Measurements from ENCODE around the gene CASD1.

CASD1 gene

DNA sequence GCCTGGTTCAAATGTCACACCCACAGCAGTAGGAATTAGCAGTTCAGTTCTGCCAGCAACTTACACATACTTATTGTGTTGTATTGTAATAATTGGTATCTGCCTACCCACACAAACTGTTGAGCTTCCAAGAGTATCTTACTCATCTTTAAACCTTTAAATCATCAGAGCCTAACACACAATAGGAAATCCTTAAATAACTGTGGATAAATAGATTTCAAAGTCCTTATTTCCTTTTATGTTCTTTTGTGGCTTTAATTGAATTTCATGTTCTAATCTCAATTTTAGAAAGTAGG, 3.9 kb downstream of the CASD1 start:
- no peak for DNase-seq (ENCODE audit: low spot score)

DNA sequence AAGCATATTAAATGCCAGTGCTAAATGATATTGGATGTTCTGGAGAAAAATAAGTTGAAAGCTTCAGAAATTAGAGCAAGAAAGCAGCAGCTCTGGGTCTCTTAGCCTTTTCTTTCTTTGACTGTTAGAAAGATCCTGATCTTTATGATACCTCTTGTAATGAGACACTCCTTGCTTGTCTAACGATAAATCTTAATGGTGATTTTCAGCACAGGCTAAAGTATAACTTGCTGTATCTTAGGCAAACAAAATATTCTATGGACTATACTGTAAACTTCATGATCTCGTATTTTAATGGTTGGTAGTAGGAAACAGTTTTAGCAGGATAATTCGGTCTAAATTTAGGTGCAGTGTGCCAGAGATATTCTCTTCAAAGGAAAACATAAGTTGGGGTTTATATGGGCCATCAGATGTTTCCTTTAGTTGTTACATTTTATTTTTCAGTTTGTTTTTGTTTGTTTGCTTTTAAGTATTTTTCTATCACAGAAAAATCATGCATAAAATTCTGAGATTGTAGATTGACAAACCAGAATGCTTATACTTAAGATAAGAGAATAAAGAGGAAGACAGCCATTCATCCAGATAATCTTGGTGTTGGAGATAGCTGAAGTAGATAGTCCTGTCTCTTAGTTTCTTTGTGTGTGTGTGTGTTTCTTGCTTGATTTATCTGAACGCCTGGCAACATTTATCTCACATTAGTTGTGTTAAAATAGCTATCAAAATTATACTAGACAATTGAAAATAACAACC, 4.7 kb downstream of the CASD1 start:
- DNase-seq (ENCODE audit: low spot score) = no peak

DNA sequence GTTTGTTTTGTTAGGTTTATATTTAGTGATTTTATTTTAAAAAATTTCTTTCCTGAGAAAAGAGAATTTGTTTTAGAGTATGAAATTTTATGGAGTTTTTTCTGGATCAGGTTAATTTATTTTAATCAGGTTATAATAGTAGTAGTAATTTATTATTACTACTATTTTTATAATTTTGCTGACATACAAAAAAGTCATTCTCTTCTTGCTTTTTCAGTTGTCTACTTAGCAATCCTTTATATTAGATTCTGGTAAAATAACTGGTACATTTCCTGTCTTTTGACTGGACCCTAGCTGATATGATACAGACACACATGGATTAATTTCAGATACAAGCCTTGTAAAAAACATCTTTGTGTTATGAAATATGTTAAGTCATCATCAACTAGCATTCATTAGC, 5.3 kb downstream of the CASD1 start:
- DNase-seq (ENCODE audit: low spot score) = no peak

DNA sequence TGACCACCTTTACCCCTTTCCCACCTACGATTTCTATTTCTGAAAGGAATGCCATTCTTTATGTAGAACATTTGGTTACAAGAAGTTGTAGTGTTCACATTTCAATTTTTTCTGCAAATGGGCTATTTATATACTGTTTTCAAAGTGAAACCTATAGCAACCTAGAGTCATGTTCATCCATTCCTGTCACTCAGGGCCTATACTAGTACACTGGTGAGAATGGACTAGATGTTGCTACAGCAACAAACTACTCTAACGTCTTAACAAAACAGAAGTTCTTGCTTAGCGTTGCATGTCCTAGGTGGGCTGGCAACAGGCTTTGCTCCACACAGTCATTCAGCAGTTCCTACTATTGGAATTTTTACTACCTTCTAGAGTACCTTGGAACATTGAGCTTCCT, 16.3 kb downstream of the CASD1 start:
- DNase-seq (ENCODE audit: low spot score) = no peak

DNA sequence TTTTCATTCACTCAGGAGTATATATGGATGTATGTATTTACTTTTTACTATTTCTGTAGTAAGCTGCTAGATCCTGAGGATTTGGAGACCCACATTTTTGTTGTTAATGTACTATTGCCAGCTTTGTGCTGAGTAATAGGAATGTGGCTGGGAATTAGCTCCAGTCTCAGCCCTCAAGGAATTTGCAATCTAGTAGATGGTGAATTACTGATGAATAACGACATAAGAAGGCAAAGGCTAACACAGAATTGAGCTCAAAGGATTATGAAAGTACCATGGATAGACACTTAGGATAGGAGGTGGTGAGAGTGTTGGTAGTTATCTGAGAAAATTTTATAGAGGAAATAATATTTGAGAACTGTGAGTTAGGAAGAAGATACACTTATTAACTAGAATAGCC, 19.9 kb downstream of the CASD1 start:
- no peak for DNase-seq (ENCODE audit: low spot score)

DNA sequence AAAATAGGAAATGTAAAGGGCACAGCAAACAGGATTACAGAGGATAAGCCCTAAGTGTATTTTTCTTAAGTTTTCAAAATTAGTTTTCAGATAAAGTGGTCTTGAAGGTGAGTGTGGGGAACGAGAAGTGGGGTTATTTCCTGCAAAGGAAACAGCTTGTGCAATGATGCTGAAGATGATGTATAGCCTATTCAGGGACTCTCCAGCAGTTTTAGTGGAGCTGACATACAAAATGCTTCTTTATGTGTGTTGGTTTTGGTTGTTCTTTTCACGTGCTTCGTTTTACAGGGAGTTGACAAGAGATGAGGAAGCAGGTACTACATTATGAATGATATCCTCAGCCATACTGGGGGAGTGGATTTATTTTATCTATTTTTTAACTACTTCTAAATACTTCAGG, 20.5 kb downstream of the CASD1 start:
- DNase-seq (ENCODE audit: low spot score) = no peak

GRCh38 chr7:94532676-94533075, 23.1 kb downstream of the CASD1 start:
- no peak for DNase-seq (ENCODE audit: low spot score)

DNA sequence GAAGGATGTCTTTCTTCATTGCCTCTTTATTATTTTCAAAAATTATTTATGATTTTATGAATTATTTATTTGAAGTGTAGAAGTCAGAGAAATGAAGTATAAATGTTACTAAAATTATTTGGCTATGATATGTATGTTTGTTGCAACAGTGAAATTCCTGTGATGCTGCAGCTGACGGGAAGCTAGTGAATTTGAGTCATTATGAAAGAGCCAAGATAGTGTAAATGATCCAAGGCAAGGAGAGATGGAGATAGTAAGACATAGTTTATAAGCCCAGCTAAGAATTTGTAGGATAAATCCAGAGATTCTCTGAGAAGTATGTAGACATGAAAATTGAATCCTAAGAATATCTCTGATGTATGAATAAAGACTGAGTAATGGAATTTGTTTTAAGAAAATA, 30.8 kb downstream of the CASD1 start:
- no peak for DNase-seq (ENCODE audit: low spot score)

DNA sequence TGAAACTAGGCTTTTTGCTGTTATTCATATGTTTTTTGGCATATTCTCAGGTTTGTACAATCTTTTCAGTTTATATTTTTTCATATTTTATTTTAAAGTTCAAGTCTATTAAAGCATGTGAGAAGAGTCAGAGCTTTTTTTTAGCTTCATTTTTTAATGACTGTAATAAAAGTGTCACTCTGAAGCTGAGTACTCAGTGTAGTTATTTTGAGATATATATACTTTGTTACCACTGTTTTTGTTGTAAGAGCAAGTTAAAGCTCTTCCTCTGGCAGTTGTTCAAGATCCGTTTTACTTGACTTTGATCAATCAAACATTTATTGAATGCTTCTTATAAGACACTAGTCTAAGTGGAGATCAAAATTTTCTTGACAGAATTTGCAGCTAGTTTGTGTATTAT, 37.5 kb downstream of the CASD1 start:
- DNase-seq (ENCODE audit: low spot score) = no peak

DNA sequence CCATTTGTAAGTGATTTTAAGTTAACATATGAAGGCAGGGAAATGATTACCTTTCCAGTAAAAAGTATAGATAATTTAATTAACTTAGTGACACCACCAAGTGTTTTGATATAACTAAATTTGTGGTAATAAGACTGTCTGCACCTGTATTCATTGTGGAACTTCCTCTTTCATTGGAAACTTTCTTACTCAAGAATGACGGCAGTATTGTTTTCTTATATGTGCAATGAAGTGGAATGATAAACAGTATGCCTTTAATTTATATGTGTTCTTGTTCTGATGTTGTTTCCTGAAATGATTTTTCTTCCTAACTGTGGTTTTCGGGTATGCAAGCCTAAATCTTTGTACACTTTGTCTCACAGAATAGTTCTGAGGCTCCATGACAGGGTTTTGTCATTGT, 46.4 kb downstream of the CASD1 start:
- DNase-seq (ENCODE audit: low spot score) = no peak

GRCh38 chr7:94557215-94557614, 47.6 kb downstream of the CASD1 start:
- no peak for DNase-seq (ENCODE audit: low spot score)

DNA sequence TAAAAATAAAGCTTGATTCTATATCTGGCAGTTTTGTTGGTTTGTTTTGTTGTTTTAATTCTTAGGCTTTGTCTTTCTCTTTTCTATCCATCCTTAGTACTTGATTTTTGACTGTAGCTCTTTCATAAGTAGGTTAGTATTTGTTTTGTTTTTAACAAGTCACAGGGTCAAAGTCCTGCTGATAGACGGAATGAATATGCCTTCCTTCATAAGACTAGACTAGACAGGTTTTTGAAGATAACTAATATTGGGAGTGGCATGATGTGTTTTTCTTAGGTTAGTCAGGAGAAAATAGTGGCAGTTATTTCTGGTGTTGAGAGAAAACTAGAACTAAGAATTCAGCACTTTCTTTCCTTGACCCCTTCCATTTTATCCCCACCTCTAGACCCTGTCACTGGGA, 50.4 kb downstream of the CASD1 start:
- DNase-seq (ENCODE audit: low spot score) = no peak

GRCh38 chr7:94561841-94562514, 52.4 kb downstream of the CASD1 start:
- DNase-seq (ENCODE audit: low spot score) = peak; percentile 6

- peak; percentile 12 for DNase-seq (ENCODE audit: low spot score)
Measured at GRCh38 chr7:94562525-94562924, 52.9 kb downstream of the CASD1 start.

DNA sequence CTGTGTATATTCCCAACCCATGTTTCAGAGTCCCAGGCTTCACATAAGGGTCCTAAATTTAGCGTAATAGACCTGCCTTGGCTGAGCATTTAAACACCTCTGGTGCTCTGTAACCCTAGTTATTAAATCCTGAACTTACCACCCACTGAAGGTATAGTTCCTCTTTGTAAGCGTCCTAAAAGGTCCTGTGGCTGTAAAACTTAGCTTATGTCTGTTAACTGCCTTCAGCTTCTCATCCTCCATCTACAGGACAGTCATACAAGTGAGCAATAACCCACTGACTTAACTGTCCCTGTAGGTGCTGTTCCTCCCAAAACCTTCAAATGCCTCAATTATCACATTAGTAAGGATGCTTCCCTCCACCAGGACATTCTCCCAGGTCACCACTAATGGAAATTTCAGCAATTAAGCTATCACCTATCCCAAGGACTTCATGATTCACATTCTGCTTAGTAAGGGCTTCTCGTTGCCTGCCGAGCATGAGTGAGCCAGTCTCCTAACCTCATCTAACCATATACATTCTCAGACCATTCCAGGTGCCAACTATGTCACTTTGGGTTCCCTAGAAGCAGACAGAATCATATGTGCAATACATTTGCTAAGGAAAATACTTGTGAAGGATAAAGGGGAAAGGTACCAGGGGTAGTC, 55.8 kb downstream of the CASD1 start:
- DNase-seq (ENCODE audit: low spot score) = no peak

- DNase-seq (ENCODE audit: low spot score) = no peak
Measured at GRCh38 chr7:94567396-94567795, 57.8 kb downstream of the CASD1 start.

DNA sequence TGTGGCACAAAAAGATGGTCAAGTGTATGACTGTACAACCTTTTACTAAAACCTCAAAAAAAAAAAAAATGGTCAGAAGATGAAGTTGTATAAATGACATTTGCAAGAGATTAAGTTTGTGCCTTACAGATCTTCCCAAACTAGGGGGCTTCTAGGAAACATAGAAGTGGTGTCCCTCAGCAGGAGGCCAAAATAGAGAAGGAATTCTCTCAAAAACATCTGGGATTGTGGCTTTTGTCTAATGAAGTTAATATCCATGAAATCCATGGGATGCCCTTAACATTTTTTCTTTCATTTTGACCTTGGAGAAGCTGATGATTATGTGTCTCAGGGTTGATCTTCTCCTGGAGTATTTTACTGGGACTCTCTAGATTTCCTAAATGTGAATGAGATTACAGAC, 62.2 kb downstream of the CASD1 start:
- DNase-seq (ENCODE audit: low spot score) = no peak

GRCh38 chr7:94575646-94576045, 66.0 kb downstream of the CASD1 start:
- DNase-seq (ENCODE audit: low spot score) = no peak

DNA sequence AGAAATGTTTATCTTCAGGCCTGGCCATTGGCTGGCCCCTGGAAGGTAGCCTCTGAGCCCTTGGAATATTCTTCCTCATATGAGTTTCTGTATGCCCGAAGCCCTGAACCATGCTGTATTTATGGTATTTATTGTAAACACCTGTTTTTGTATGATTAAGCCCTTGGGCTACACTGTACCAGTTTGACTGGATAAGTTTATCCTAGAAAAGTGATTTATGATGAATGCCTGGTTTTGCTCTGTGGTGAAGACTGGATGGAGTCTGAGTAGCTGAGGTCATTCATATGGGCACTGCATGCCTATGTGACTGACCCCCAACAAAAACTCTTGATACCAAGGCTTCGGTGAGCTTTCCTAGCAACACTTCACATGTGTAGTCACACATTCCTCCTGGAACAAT, 66.7 kb downstream of the CASD1 start:
- no peak for DNase-seq (ENCODE audit: low spot score)

DNA sequence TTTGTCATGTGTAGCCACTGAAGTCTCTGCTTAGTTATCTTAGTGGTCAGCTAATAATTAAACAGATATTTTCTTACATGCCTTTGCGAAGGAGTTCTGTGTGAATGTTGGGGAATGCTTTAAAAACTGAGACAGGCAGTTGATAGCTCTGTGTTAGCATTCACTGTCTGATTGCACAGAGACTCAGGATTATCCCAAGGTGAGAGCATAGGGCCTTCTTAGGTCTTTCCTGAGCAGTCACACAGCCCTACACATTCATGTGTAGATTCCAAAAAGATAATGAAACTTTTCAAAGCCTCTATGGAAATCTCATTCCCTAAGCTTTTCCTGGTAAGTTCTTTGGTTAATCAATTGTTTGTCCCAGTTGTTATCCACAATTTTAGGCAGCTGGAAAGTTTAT, 67.7 kb downstream of the CASD1 start:
- no peak for DNase-seq (ENCODE audit: low spot score)

DNA sequence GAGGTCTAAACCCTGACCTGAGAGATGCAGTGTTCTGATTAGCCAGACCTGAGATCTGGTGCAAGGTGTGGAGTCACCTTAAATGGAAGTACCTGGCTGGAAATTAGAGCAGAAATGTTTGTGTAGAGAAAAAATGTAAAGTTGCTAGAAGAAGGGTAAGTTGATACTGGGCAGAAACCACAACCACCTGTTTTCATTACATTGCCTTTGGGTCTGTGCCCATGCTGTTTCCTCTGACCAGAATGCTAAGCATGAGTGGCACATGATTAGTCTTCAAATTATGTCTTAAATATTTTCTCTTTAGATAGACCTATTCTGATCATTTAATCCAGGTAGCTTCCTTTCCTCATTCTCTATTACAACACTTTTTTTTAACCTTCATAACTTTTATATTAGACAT, 69.0 kb downstream of the CASD1 start:
- DNase-seq (ENCODE audit: low spot score) = no peak

DNA sequence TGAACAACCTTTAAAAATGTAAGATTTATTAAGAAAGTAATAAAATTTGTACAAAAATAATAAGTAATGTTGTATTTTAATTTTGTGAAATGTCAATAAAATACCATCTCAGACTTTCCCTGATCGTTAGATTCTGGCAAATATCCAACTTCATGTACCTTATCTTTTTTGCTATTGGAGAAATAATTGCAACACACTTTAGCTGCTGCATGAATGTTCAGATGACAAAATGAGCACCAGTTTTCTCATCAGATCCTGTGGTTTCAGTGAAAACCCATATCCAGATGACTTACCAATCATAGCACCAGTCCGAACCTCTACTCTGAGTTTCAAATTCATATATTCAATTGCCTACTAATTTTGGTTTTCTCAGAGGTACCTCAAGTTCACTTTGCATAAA, 69.9 kb downstream of the CASD1 start:
- DNase-seq (ENCODE audit: low spot score) = no peak

- DNase-seq (ENCODE audit: low spot score) = no peak
Measured at GRCh38 chr7:94580601-94581000, 71.0 kb downstream of the CASD1 start.

DNA sequence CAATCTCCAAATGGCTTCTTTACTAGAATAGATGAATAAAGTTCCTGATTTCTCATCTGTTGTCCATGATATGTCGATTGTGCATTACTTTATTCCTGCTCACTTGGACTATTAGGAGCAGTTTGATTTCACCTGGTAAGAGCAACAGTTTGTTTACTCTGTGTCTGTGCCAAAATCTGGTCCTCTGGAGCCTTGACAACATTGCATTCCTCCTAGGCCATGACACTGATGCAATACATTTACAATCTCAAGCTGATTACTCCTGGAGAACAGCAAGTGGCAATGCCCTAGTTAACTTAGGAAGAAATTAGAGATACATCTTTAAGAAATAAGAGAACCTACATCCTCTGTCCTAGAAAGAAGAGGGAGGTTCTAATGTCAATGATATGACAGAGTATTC, 74.5 kb downstream of the CASD1 start:
- DNase-seq (ENCODE audit: low spot score) = no peak

Measured in kidney capillary endothelial cell (primary cell).